H1 (cell line): ENCODE measurements around the gene UBE2O. TPM values are rescaled to one million over a fixed set of nuclear protein-coding genes. Genes with fewer than 3 reads are reported as not detected.

Source experiments
- CTCF ChIA-PET: fragments of 300-600 bp; sonication (Branson Sonifier 250); formaldehyde crosslinking; loops from one replicate; lab custom pipeline; 2021; ENCODE audit not compliant: partially characterized antibody; lab: Charles Lee
- POLR2A ChIA-PET: fragments of 300-600 bp; sonication (Branson Sonifier 250); formaldehyde crosslinking; loops from one replicate; lab custom pipeline; 2021; ENCODE audit warnings: inconsistent platforms; ENCODE audit not compliant: partially characterized antibody; lab: Charles Lee
- DNase-seq, 2 experiments: peaks; one replicate each; pipeline versions ENCODE4 v3.0.0 to v3.0.0-alpha.2; 2010 to 2022; ENCODE audit warnings: low spot score in 2 of 2, low read depth in 1 of 2, mixed read lengths in 1 of 2
- FAIRE-seq: peaks from 2 replicates; lab custom pipeline; 2011; peaks lifted over from hg19 to GRCh38; lab: Jason Lieb, UNC
- H2AFZ ChIP-seq: 2 replicates; pipeline ENCODE4 v1.8.1; 2012; ENCODE audit warnings: low read length, inconsistent platforms
- H2AK5ac ChIP-seq: 2 replicates; pipeline ENCODE4 v1.6.1; 2013; ENCODE audit warnings: low read depth, low read length
- H2BK120ac ChIP-seq: replicated peaks from 2 replicates; pipeline ENCODE3; 2013; ENCODE audit warnings: low read depth, low read length, inconsistent platforms
- H2BK12ac ChIP-seq: 2 replicates; pipeline ENCODE4 v1.6.1; 2013; ENCODE audit warnings: low read depth, low read length
- H2BK15ac ChIP-seq: 2 replicates; pipeline ENCODE4 v1.6.1; 2013; ENCODE audit warnings: low read length
- H2BK20ac ChIP-seq: 2 replicates; pipeline ENCODE4 v1.6.1; 2013; ENCODE audit warnings: low read length
- H2BK5ac ChIP-seq: 2 replicates; pipeline ENCODE4 v1.6.1; 2013; ENCODE audit warnings: low read depth, low read length
- H3K14ac ChIP-seq: 2 replicates; pipeline ENCODE4 v1.6.1; 2013; ENCODE audit warnings: inconsistent platforms; ENCODE audit not compliant: insufficient read length
- H3K18ac ChIP-seq: 2 replicates; pipeline ENCODE4 v1.6.1; 2013; ENCODE audit warnings: low read length; ENCODE audit errors: extremely low read depth
- H3K23ac ChIP-seq: 2 replicates; pipeline ENCODE4 v1.6.1; 2013; ENCODE audit warnings: inconsistent platforms; ENCODE audit not compliant: insufficient read length
- H3K23me2 ChIP-seq: 2 replicates; pipeline ENCODE4 v1.6.1; 2013; ENCODE audit warnings: low read depth, low read length
- H3K27ac ChIP-seq: 2 replicates; pipeline ENCODE4 v1.6.1; 2011; ENCODE audit warnings: low read depth, low read length, inconsistent platforms
- H3K27me3 ChIP-seq, 4 experiments: replicated peaks in 1 of 4; 1 replicate in 1 of 4; 2 replicates in 3 of 4; pipeline versions ENCODE4 v1.6.1 to v1.8.1; 2011 to 2013; ENCODE audit warnings: low read length in 3 of 4, mild to moderate bottlenecking in 3 of 4, inconsistent platforms in 2 of 4, mixed read lengths in 2 of 4, moderate library complexity in 1 of 4; ENCODE audit not compliant: control insufficient read depth in 3 of 4, insufficient read depth in 3 of 4; ENCODE audit errors: extremely low read depth in 1 of 4
- H3K36me3 ChIP-seq, 4 experiments: 2 replicates each; pipeline versions ENCODE4 v1.6.1 to v1.8.1; 2011 to 2013; ENCODE audit warnings: mild to moderate bottlenecking in 4 of 4, low read length in 3 of 4, moderate library complexity in 2 of 4, control low read depth in 1 of 4, inconsistent platforms in 1 of 4; ENCODE audit not compliant: insufficient read depth in 4 of 4, control insufficient read depth in 2 of 4
- H3K4ac ChIP-seq: replicated peaks from 2 replicates; pipeline ENCODE3; 2013; ENCODE audit warnings: low read length, low read depth, mixed read lengths, inconsistent platforms; ENCODE audit not compliant: insufficient read length
- H3K4me1 ChIP-seq, 4 experiments: replicated peaks in 1 of 4; 1 replicate in 1 of 4; 2 replicates in 3 of 4; pipeline versions ENCODE4 v1.6.1 to v1.8.1; 2011 to 2013; ENCODE audit warnings: low read length in 3 of 4, inconsistent platforms in 2 of 4, mixed read lengths in 1 of 4; ENCODE audit not compliant: insufficient read depth in 4 of 4, control insufficient read depth in 3 of 4
- H3K4me2 ChIP-seq, 2 experiments: 2 replicates each; pipeline versions ENCODE4 v1.6.1 to v1.8.1; 2011 to 2013; ENCODE audit warnings: low read depth in 2 of 2, low read length in 2 of 2, control low read depth in 1 of 2, inconsistent platforms in 1 of 2, mild to moderate bottlenecking in 1 of 2; ENCODE audit not compliant: insufficient read depth in 1 of 2
- H3K4me3 ChIP-seq, 4 experiments: fragments of 200-600, 300-600 bp in 1 of 4; sonication (generic), shearing (Covaris generic), sonication (Bioruptor Twin) in 1 of 4; 2 replicates each; pipeline versions ENCODE4 v1.5.1 to v1.8.1; 2011 to 2016; ENCODE audit warnings: low read length in 4 of 4, low read depth in 3 of 4, control low read depth in 2 of 4, inconsistent platforms in 2 of 4, mild to moderate bottlenecking in 2 of 4, mixed read lengths in 1 of 4, moderate library complexity in 1 of 4; ENCODE audit not compliant: insufficient read depth in 2 of 4; ENCODE audit errors: extremely low read depth in 1 of 4
- H3K56ac ChIP-seq: replicated peaks from 2 replicates; pipeline ENCODE3; 2013; ENCODE audit warnings: low read depth, mild to moderate bottlenecking, mixed read lengths, low read length, inconsistent platforms; ENCODE audit not compliant: insufficient read length
- H3K79me1 ChIP-seq: 2 replicates; pipeline ENCODE4 v1.6.1; 2013; ENCODE audit warnings: low read depth, low read length, control low read depth
- H3K79me2 ChIP-seq, 2 experiments: 2 replicates each; pipeline versions ENCODE4 v1.6.1 to v1.8.1; 2012 to 2013; ENCODE audit warnings: low read length in 2 of 2, mild to moderate bottlenecking in 2 of 2, inconsistent platforms in 1 of 2; ENCODE audit not compliant: insufficient read depth in 2 of 2, control insufficient read depth in 1 of 2
- H3K9ac ChIP-seq, 4 experiments: replicated peaks in 1 of 4; 1 replicate in 1 of 4; 2 replicates in 3 of 4; pipeline versions ENCODE4 v1.6.1 to v1.8.1; 2011 to 2013; ENCODE audit warnings: low read depth in 3 of 4, low read length in 3 of 4, control low read depth in 2 of 4, mild to moderate bottlenecking in 2 of 4, moderate library complexity in 2 of 4, inconsistent platforms in 1 of 4; ENCODE audit errors: extremely low read depth in 1 of 4
- H3K9me3 ChIP-seq, 2 experiments: 2 replicates each; pipeline versions ENCODE4 v1.6.1 to v1.8.1; 2012 to 2013; ENCODE audit warnings: mild to moderate bottlenecking in 2 of 2, moderate library complexity in 2 of 2, control low read depth in 1 of 2, inconsistent platforms in 1 of 2, low read depth in 1 of 2, low read length in 1 of 2, mixed read lengths in 1 of 2; ENCODE audit not compliant: insufficient read depth in 2 of 2
- H4K20me1 ChIP-seq, 2 experiments: replicated peaks in 1 of 2; 2 replicates each; pipeline versions ENCODE3 to v1.8.1; 2011 to 2013; ENCODE audit warnings: inconsistent platforms in 2 of 2, low read length in 2 of 2, mild to moderate bottlenecking in 1 of 2; ENCODE audit not compliant: insufficient read depth in 2 of 2, control insufficient read depth in 1 of 2
- H4K5ac ChIP-seq: 2 replicates; pipeline ENCODE4 v1.6.1; 2013; ENCODE audit warnings: low read length, low read depth, mixed read lengths, inconsistent platforms; ENCODE audit not compliant: insufficient read length
- H4K8ac ChIP-seq: 2 replicates; pipeline ENCODE4 v1.8.0; 2013; ENCODE audit warnings: mild to moderate bottlenecking, moderate library complexity, low read length, inconsistent platforms; ENCODE audit not compliant: insufficient read depth; ENCODE audit errors: extremely low read depth
- H4K91ac ChIP-seq: replicated peaks from 2 replicates; pipeline ENCODE3; 2013; ENCODE audit warnings: low read length, mixed read lengths, inconsistent platforms; ENCODE audit not compliant: insufficient read length
- ASH2L ChIP-seq: fragments of 200-600, 300-600 bp; sonication (generic); IDR thresholded peaks from one replicate; pipeline ENCODE4 v1.7.1; 2017; ENCODE audit warnings: low read length
- BRCA1 ChIP-seq: IDR thresholded peaks from 2 replicates; pipeline ENCODE4 v1.6.1; 2012; ENCODE audit warnings: low read depth, low read length, improper control_type of control experiment
- CBX8 ChIP-seq: fragments of 300-800, 300-1000 bp; sonication (generic); IDR thresholded peaks from 2 replicates; pipeline ENCODE4 v1.7.1; 2016; ENCODE audit warnings: low read depth, low read length, borderline replicate concordance
- E2F6 ChIP-seq: IDR thresholded peaks from 2 replicates; pipeline ENCODE4 v1.6.1; 2012; ENCODE audit warnings: inconsistent platforms
- KDM5A ChIP-seq: fragments of 200-600 bp; IDR thresholded peaks from 2 replicates; pipeline ENCODE4 v1.7.1; 2012; ENCODE audit warnings: mild to moderate bottlenecking, low read length, inconsistent platforms, mixed read lengths
- NANOG ChIP-seq: IDR thresholded peaks from 2 replicates; pipeline ENCODE4 v1.6.1; 2011; ENCODE audit warnings: low read length, low read depth, mild to moderate bottlenecking, inconsistent platforms; ENCODE audit not compliant: insufficient read depth, poor library complexity, severe bottlenecking
- PHF8 ChIP-seq: fragments of 200-600 bp; sonication (generic); conservative IDR thresholded peaks from 2 replicates; pipeline ENCODE4 v1.7.1; 2012; ENCODE audit warnings: low read depth, mild to moderate bottlenecking, inconsistent platforms, low read length, moderate library complexity
- POLR2AphosphoS5 ChIP-seq: IDR thresholded peaks from 2 replicates; pipeline ENCODE4 v1.6.1; 2011; ENCODE audit warnings: low read depth, low read length
- SIRT6 ChIP-seq: IDR thresholded peaks from one replicate; pipeline ENCODE4 v1.7.1; 2012; ENCODE audit warnings: low read length, inconsistent platforms
- SIX5 ChIP-seq: IDR thresholded peaks from 2 replicates; pipeline ENCODE4 v1.6.1; 2011; ENCODE audit warnings: mild to moderate bottlenecking, low read depth, low read length
- TAF1 ChIP-seq: IDR thresholded peaks from 2 replicates; pipeline ENCODE4 v1.6.1; 2011; ENCODE audit warnings: mild to moderate bottlenecking, low read depth, low read length
- TEAD4 ChIP-seq: IDR thresholded peaks from 2 replicates; pipeline ENCODE4 v1.6.1; 2012; ENCODE audit warnings: low read depth, low read length, inconsistent platforms, mixed read lengths
- WGBS, 2 experiments: shearing (Covaris generic) in 1 of 2; methylation state at CpG; one replicate each; pipeline versions ENCODE4 v1.1.6 to v1.1.7; 2013 to 2015; ENCODE audit warnings: low lambda C conversion rate in 2 of 2, mixed read lengths in 2 of 2, inconsistent platforms in 1 of 2, low coverage in 1 of 2, missing lambda C conversion rate in 1 of 2; ENCODE audit not compliant: insufficient replicate concordance in 2 of 2, insufficient coverage in 1 of 2, insufficient read length in 1 of 2; ENCODE audit errors: extremely low coverage in 1 of 2, missing lambda C conversion rate in 1 of 2; 5-methylcytosine and 5-hydroxymethylcytosine counted together
- polyA plus RNA-seq, 7 experiments: library from polyadenylated mRNA; depleted of rRNA in 3 of 7; stranded (reverse) in 5 of 7; unstranded in 2 of 7; fragments of >200 nt in 5 of 7; fragments of 200-250 nt in 2 of 7; gene quantifications; 1 replicate in 5 of 7; 2 replicates in 1 of 7; 4 replicates in 1 of 7; pipeline versions ENCODE4 v1.2.1 to v1.2.3, GENCODE V29; 2011 to 2013; ENCODE audit warnings: missing spikeins in 2 of 7, mixed read lengths in 2 of 7
- total RNA-seq: library from RNA; stranded (reverse); fragmentation: NEBNext Ultra II Directional; extraction: Animal tissue kit (Norgen Biotek cat#: 25700); gene quantifications from 2 replicates; pipeline ENCODE4 v1.2.1, GENCODE V29; 2021
- TF ChIP-seq, protein P1 (sequence below): IDR thresholded peaks from 2 replicates; pipeline ENCODE4 v1.6.1; 2012; ENCODE audit warnings: low read length, inconsistent platforms

Gene UBE2O
- total and polyA plus RNA-seq, 2 of the 8 experiments (the other 6 are each of a cell fraction or from before 2014, with no cell fraction given), result 24.4 to 63.0 TPM

- no peak overlapping the region for H3K18ac ChIP-seq
- H2BK120ac ChIP-seq, result no peak overlapping the region
- H3K23ac ChIP-seq, result no peak overlapping the region
- DNase-seq (no peak), FAIRE-seq (no peak)
- no peak overlapping the region for H2BK15ac ChIP-seq
- ChIA-PET CTCF (interaction anchor here (0.8 to 11.0 kb wide), 6 partner anchors 14 to 50 kb away, joined by 3 to 192 read pairs (median 8); partner anchors contain the start of gene RHBDF2), POLR2A (no interaction called here)
- no peak overlapping the region for H3K56ac ChIP-seq
- no peak overlapping the region for H4K8ac ChIP-seq
- H3K4ac ChIP-seq, result no peak overlapping the region
- H4K5ac ChIP-seq, result no peak overlapping the region
- no peak overlapping the region for H2BK20ac ChIP-seq
- no peak overlapping the region for H2AK5ac ChIP-seq
- H3K23me2 ChIP-seq, result no peaks in the 10 kb centered on the region
- no peak overlapping the region for H2BK12ac ChIP-seq
- no peak overlapping the region for H2AFZ ChIP-seq
- H3K79me2 ChIP-seq, result no peaks in the 10 kb centered on the region
- 94% methylated on average over 11 of the region's 11 CpGs; no CpG with 5 or more reads in 1 of the 2 experiments for WGBS, 2 experiments
- no peak overlapping the region for H2BK5ac ChIP-seq
- no peaks in the 10 kb centered on the region for H3K79me1 ChIP-seq
- no peaks in the 10 kb centered on the region for H3K9me3 ChIP-seq
- H3K9ac ChIP-seq, result no peak overlapping the region
- no peak overlapping the region for H4K91ac ChIP-seq
- H3K27me3 ChIP-seq, result no peaks in the 10 kb centered on the region
- no peak overlapping the region for H3K4me2 ChIP-seq
- H4K20me1 ChIP-seq, result peaks cover 0 to 7% of the 10 kb centered on the region in 2 experiments
- H3K27ac ChIP-seq, result no peak overlapping the region
- H3K4me3 ChIP-seq, result no peak overlapping the region
- peaks cover 0 to 10% (median 0%) of the 10 kb centered on the region in 4 experiments; a peak in 2 of 8 replicates for H3K36me3 ChIP-seq
- H3K4me1 ChIP-seq, result peaks cover 0 to under 1% (median 0%) of the 10 kb centered on the region in 4 experiments; a peak in 1 of 7 replicates
- no peak overlapping the region for H3K14ac ChIP-seq
- TF ChIP-seq, protein P1, sequence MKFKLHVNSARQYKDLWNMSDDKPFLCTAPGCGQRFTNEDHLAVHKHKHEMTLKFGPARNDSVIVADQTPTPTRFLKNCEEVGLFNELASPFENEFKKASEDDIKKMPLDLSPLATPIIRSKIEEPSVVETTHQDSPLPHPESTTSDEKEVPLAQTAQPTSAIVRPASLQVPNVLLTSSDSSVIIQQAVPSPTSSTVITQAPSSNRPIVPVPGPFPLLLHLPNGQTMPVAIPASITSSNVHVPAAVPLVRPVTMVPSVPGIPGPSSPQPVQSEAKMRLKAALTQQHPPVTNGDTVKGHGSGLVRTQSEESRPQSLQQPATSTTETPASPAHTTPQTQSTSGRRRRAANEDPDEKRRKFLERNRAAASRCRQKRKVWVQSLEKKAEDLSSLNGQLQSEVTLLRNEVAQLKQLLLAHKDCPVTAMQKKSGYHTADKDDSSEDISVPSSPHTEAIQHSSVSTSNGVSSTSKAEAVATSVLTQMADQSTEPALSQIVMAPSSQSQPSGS, result no peak
- TF ChIP-seq BRCA1, result no peak
- TF ChIP-seq TEAD4, result no peak
- no peak for TF ChIP-seq SIRT6
- TF ChIP-seq NANOG, result no peak
- no peak for TF ChIP-seq E2F6
- no peak for TF ChIP-seq PHF8
- TF ChIP-seq POLR2AphosphoS5, result no peak
- no peak for TF ChIP-seq SIX5
- TF ChIP-seq TAF1, result no peak
- no peak for TF ChIP-seq KDM5A
- no peak for TF ChIP-seq ASH2L
- TF ChIP-seq CBX8, result no peak
Observed at GRCh38 chr17:76472726-76473125, 19.8 kb upstream of the UBE2O start.
